Right atrium auricular region (tissue), 2 donors: Measurements from ENCODE around the gene NEDD4L. TPM values are rescaled to one million over a fixed set of nuclear protein-coding genes. Genes with fewer than 3 reads are reported as not detected.
A peak's percentile ranks its signal among the peaks of the same experiment; 100 is the strongest.

ENCODE experiments used
- DNase-seq: peaks from one replicate; pipeline ENCODE4 v3.0.0-alpha.2; 2019; ENCODE audit warnings: low spot score
- H3K27ac ChIP-seq, 2 donors: fragments of 200-600 bp; sonication (generic); 1 replicate in 1 of 2; 2 replicates in 1 of 2; pipeline ENCODE4 v1.5.1; 2016 to 2019
- H3K27me3 ChIP-seq, 2 donors: fragments of 200-600 bp; sonication (generic); one replicate each; pipeline versions ENCODE4 v1.5.1 to v1.6.0; 2017 to 2019
- H3K36me3 ChIP-seq: fragments of 200-600 bp; sonication (generic); one replicate; pipeline ENCODE4 v1.5.1; 2016
- H3K4me1 ChIP-seq, 2 donors: fragments of 200-600 bp; sonication (generic); one replicate each; pipeline versions ENCODE4 v1.5.1 to v1.6.0; 2017 to 2019
- H3K4me3 ChIP-seq, 2 donors: fragments of 200-600 bp; sonication (generic); 1 replicate in 1 of 2; 2 replicates in 1 of 2; pipeline ENCODE4 v1.5.1; 2017 to 2019; ENCODE audit warnings: mild to moderate bottlenecking in 1 of 2, moderate library complexity in 1 of 2
- H3K9me3 ChIP-seq, 2 donors: fragments of 200-600 bp; sonication (generic); one replicate each; pipeline ENCODE4 v1.5.1; 2019
- total RNA-seq, 2 donors: library from RNA; depleted of rRNA; stranded (reverse); fragments of >200 nt; gene quantifications; one replicate each; pipeline ENCODE4 v1.1.0, GENCODE V29; 2016
- TF ChIP-seq, protein P1 (sequence below), 2 donors: fragments of 200-600 bp; sonication (generic); IDR thresholded peaks; one replicate each; pipeline ENCODE4 v1.5.1; 2019; ENCODE audit warnings: antibody characterized with exemption in 2 of 2

NEDD4L gene
- total RNA-seq, 2 donors from 2014 or later, result 45.0 to 68.0 TPM

DNA sequence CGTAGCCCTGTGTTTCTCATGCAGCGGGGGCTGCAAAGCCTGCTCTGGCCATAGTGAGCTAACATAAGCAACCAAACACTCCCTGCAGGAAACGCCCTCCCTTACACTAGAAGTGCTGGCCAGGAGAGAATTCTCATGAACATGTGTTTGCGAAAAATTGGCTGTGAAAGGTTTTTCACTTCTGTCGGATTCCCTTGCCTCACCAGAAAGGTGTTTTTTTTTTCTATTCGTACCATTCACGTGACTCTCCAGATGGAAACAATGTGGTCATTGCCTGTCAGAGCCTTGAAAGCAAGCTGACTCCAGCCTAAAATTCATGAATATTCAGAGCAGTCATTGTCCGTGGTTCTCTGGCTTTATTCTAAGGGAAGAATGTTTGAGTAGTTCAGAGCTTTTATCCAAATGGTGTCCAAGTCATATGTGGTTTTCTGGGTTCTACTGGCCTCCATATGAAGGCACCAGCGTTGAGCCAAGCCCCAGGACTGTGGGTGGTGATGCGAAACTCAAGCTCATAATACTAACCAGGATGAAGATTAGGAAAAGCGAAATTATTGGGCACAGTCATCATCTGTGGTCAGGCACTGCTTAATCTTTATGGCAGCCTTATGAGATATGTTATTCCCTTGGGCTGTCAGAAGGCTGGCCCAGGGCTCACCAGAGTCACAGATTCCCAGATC lies 348.4 kb downstream of the NEDD4L start:
- Histone ChIP-seq H3K9me3 (no peaks in the 10 kb centered on the region), H3K4me1 (no peaks in the 10 kb centered on the region), H3K36me3 (peaks cover 34% of the 10 kb centered on the region), H3K27me3 (no peaks in the 10 kb centered on the region), H3K4me3 (no peak overlapping the region), H3K27ac (peak overlapping the region in 1 of 2 donors; percentile 21)
- TF ChIP-seq, protein P1, sequence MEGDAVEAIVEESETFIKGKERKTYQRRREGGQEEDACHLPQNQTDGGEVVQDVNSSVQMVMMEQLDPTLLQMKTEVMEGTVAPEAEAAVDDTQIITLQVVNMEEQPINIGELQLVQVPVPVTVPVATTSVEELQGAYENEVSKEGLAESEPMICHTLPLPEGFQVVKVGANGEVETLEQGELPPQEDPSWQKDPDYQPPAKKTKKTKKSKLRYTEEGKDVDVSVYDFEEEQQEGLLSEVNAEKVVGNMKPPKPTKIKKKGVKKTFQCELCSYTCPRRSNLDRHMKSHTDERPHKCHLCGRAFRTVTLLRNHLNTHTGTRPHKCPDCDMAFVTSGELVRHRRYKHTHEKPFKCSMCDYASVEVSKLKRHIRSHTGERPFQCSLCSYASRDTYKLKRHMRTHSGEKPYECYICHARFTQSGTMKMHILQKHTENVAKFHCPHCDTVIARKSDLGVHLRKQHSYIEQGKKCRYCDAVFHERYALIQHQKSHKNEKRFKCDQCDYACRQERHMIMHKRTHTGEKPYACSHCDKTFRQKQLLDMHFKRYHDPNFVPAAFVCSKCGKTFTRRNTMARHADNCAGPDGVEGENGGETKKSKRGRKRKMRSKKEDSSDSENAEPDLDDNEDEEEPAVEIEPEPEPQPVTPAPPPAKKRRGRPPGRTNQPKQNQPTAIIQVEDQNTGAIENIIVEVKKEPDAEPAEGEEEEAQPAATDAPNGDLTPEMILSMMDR (IDR thresholded peaks at IDR 0.05), result no peak
- no peak for DNase-seq

DNA sequence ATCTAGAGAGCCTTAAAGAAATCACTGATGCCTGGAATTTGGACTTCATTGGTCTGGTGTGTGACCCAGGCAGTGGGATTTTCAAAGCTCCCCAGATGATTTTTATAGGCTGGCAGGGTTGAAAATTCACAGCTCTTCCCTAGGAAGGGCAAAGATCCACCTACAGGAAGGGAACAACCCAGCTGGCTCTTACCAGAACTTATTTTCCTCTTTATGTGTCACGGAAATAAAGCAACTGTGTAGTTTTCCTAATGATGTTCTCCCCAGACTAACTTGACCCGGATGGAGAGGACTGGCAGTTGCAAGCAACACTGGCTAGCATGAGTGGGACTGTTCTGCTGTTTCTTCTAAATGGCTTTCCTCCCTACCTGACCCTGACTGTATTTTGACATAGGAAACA lies 349.3 kb downstream of the NEDD4L start:
- Histone ChIP-seq H3K27ac (peak overlapping the region in 1 of 2 donors; percentile 21), H3K9me3 (no peaks in the 10 kb centered on the region), H3K36me3 (peaks cover 30% of the 10 kb centered on the region), H3K27me3 (no peaks in the 10 kb centered on the region), H3K4me1 (no peaks in the 10 kb centered on the region), H3K4me3 (no peak overlapping the region)
- TF ChIP-seq, protein P1 (IDR thresholded peaks at IDR 0.05), result no peak
- no peak for DNase-seq

DNA sequence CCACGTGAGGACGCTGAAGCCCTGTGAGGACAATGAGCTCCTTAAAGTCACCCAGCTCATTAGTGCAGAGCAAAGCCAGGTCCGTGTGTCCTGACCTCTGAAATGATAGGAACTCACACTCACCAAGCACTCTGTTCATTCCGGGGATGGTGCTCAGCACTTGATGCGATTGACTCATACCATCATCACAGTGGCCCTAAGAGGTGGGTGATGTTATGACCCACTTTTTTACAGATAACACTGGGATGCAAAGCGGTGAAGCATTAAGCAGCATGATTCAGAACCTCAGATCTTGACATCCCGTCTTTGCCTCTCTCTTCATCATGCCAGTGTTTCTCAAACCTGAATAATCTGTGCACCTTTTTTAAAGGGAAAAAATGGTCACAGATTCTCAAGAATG lies 350.0 kb downstream of the NEDD4L start:
- TF ChIP-seq, protein P1 (IDR thresholded peaks at IDR 0.05), result no peak
- peaks cover 23% of the 10 kb centered on the region for H3K36me3 ChIP-seq
- no peak overlapping the region for H3K4me3 ChIP-seq

DNA sequence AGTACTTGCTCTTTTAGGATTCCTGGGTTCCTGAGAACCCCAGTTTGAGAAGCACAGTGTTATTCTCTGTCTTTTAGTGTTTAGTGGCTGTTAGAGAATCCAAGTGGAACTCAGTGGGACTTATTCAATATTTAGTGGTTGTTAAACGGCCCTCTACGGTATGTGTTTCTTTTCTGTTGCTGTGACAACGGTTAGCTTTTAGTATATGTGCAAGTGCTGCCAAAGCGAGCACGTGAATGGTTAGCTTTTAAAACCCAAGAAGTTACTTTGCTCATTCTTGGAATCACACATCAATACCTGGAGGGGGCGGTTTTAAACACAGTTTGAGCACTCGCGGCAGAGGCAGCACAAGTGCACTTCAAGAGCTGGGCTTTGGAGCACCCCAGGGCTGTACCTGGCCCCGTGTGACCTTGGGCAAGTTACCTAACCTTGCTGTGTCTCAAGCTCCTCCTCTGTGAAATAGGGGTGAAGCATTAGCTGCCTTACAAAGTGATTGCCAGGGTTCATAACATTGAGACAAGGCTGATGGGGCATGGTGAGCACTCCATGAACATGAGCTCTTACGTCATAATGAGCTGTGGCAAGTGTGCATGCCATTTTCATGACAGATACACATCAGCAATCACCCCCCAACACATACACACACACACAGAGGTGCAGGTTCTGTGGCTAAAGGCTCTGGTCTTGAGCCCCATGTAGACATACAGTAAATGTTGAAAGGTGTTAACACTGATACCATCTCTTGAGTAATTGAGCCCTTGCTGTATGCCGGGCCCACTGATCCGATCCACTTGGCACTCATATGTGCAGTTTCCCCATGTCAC lies 350.8 kb downstream of the NEDD4L start:
- H3K27me3 ChIP-seq, result no peaks in the 10 kb centered on the region
- no peak overlapping the region for H3K4me3 ChIP-seq
- peaks cover 23% of the 10 kb centered on the region for H3K36me3 ChIP-seq
- DNase-seq, result no peak
- H3K9me3 ChIP-seq, result no peaks in the 10 kb centered on the region
- TF ChIP-seq, protein P1 (IDR thresholded peaks at IDR 0.05), result no peak
- no peak overlapping the region for H3K27ac ChIP-seq
- H3K4me1 ChIP-seq, result no peaks in the 10 kb centered on the region

More for the DNA sequence above, 350.0 kb downstream of the NEDD4L start:
- no peak for DNase-seq
- Histone ChIP-seq H3K27ac (no peak overlapping the region), H3K27me3 (no peaks in the 10 kb centered on the region), H3K4me1 (no peaks in the 10 kb centered on the region), H3K9me3 (no peaks in the 10 kb centered on the region)

DNA sequence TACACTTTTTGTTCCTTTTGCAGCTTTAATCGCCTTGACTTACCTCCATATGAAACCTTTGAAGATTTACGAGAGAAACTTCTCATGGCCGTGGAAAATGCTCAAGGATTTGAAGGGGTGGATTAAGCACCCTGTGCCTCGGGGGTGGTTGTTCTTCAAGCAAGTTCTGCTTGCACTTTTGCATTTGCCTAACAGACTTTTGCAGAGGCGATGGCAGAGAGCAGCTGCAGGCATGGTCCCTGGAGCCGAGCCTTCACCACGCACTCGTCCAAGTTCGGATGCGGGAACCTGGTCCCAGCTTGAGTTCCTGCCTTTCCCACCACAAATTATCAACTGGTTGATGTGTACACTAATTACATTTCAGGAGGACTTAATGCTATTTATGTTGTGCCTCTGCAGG lies 352.1 kb downstream of the NEDD4L start:
- Histone ChIP-seq H3K4me3 (no peak overlapping the region), H3K4me1 (no peaks in the 10 kb centered on the region), H3K27ac (no peak overlapping the region), H3K27me3 (no peaks in the 10 kb centered on the region), H3K36me3 (peaks cover 11% of the 10 kb centered on the region), H3K9me3 (no peaks in the 10 kb centered on the region)
- DNase-seq, result no peak
- TF ChIP-seq, protein P1 (IDR thresholded peaks at IDR 0.05), result no peak
